WERI-Rb-1 (cell line): ENCODE data around the gene DNAH10.

Source experiments
- DNase-seq: peaks from one replicate; pipeline ENCODE4 v3.0.0-alpha.2; 2020
- H3K27ac ChIP-seq: fragments of 250-450 bp; sonication (Bioruptor Pico); 2 replicates; pipeline ENCODE4 v1.5.1; 2020; ENCODE audit warnings: mild to moderate bottlenecking, moderate library complexity
- H3K27me3 ChIP-seq: fragments of 250-450 bp; sonication (Bioruptor Pico); 2 replicates; pipeline ENCODE4 v1.5.1; 2021; ENCODE audit warnings: mild to moderate bottlenecking, low read depth, moderate library complexity; ENCODE audit not compliant: insufficient read depth, severe bottlenecking
- H3K36me3 ChIP-seq: fragments of 250-450 bp; sonication (Bioruptor Pico); 2 replicates; pipeline ENCODE4 v1.5.1; 2020; ENCODE audit warnings: mild to moderate bottlenecking, moderate library complexity
- H3K4me3 ChIP-seq: 2 replicates; pipeline ENCODE4 v1.5.1; 2011; ENCODE audit warnings: low read depth, mild to moderate bottlenecking, control low read depth, low read length
- H3K9me3 ChIP-seq: fragments of 250-450 bp; sonication (Bioruptor Pico); 2 replicates; pipeline ENCODE4 v1.5.1; 2021; ENCODE audit warnings: mild to moderate bottlenecking, moderate library complexity; ENCODE audit not compliant: severe bottlenecking
- TF ChIP-seq, protein P1 (sequence below): IDR thresholded peaks from 2 replicates; pipeline ENCODE4 v1.5.1; 2011; ENCODE audit warnings: low read depth, mild to moderate bottlenecking, control low read depth, inconsistent platforms, low read length

Gene DNAH10

DNA sequence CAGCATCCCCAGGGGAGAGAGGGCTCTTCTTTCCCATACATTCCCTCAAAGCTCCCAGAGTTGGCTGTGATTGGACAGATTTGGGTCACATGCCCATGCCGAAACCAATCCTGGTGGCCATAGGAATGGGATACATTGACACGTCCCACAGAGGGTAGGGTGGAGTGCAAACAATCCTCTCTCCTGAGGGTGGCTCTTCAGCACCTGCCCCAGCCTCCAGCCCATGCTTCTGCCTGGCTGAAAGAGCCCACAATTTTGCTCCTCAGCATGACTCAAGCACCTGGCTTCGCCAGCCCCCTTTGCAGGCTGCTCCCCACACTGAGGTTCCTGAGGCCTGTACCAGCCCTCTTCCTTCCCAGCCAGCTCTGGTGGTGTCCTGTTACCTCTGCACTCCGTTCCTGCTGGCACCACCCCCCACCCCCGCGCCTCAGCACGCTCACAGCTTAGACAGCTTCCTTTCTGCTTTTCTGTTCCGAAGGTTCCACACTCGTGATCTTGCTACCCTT is 138.8 kb downstream of the DNAH10 start:
- Histone ChIP-seq H3K4me3 (no peak overlapping the region), H3K36me3 (no peaks in the 10 kb centered on the region), H3K27ac (no peak overlapping the region), H3K27me3 (no peaks in the 10 kb centered on the region), H3K9me3 (no peaks in the 10 kb centered on the region)
- TF ChIP-seq, protein P1, sequence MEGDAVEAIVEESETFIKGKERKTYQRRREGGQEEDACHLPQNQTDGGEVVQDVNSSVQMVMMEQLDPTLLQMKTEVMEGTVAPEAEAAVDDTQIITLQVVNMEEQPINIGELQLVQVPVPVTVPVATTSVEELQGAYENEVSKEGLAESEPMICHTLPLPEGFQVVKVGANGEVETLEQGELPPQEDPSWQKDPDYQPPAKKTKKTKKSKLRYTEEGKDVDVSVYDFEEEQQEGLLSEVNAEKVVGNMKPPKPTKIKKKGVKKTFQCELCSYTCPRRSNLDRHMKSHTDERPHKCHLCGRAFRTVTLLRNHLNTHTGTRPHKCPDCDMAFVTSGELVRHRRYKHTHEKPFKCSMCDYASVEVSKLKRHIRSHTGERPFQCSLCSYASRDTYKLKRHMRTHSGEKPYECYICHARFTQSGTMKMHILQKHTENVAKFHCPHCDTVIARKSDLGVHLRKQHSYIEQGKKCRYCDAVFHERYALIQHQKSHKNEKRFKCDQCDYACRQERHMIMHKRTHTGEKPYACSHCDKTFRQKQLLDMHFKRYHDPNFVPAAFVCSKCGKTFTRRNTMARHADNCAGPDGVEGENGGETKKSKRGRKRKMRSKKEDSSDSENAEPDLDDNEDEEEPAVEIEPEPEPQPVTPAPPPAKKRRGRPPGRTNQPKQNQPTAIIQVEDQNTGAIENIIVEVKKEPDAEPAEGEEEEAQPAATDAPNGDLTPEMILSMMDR, result 0 out of 2 replicates have a peak, but pooled peaks have one; percentile 3
- DNase-seq, result no peak

DNA sequence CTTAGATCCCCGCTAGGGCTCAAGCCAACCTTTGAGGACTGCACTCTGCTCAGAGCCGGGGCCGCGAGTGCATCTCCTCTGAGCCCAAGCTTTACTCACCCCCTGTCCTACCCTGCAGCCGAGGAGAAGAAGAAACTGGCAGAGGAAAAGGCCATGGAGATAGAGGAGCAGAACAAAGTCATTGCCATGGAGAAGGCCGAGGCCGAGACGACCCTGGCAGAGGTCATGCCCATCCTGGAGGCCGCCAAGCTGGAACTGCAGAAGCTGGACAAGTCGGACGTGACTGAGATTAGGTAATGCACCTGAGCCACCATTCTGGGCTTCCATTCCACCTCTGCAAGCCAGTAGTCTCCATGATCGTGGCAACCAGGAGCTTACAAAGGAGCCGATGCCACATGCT is 140.7 kb downstream of the DNAH10 start:
- H3K9me3 ChIP-seq, result no peaks in the 10 kb centered on the region
- H3K4me3 ChIP-seq, result no peak overlapping the region
- no peak for DNase-seq
- H3K27me3 ChIP-seq, result no peaks in the 10 kb centered on the region
- no peak overlapping the region for H3K27ac ChIP-seq
- TF ChIP-seq, protein P1, result no peak
- no peaks in the 10 kb centered on the region for H3K36me3 ChIP-seq

DNA sequence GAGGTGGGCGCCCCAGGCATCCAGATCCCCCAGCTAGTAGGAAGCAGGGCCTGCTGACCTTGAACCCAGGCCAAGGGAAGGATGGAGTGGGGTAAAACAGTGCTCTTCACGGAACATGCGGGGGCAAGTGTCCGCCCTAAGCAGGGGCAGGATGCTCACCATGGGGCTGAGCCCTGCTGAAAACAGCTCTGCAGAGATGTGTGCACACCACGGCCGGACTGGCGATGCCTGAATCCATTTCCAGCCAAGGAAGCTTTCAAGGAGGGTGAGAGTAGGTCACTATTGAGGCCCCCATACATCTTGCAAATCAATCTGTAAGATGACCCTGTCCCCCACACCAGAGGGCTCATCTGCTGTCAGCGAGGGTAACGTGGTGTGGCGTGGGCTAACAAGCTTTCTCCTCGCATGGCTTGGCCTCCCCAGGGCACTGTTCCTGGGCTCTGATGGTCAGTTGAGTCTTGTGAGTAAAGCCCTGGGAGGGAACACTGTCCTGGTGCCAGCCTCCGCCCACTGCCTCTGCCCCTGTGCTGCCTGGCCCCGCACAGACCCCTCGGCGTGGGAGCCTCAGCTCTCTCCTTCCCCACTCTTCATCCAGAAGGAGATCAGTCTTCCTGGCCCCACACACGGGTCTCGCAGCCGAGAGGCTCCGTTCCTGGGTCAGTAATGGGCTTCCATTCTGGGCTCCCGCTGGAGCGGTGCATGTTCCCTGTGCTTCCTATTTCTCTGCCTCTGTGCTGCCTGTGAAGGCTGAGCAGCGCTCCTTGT is 141.4 kb downstream of the DNAH10 start:
- no peak overlapping the region for H3K27ac ChIP-seq
- H3K36me3 ChIP-seq, result no peaks in the 10 kb centered on the region
- TF ChIP-seq, protein P1, result no peak
- no peaks in the 10 kb centered on the region for H3K9me3 ChIP-seq
- no peak overlapping the region for H3K4me3 ChIP-seq
- DNase-seq, result no peak
- no peaks in the 10 kb centered on the region for H3K27me3 ChIP-seq

DNA sequence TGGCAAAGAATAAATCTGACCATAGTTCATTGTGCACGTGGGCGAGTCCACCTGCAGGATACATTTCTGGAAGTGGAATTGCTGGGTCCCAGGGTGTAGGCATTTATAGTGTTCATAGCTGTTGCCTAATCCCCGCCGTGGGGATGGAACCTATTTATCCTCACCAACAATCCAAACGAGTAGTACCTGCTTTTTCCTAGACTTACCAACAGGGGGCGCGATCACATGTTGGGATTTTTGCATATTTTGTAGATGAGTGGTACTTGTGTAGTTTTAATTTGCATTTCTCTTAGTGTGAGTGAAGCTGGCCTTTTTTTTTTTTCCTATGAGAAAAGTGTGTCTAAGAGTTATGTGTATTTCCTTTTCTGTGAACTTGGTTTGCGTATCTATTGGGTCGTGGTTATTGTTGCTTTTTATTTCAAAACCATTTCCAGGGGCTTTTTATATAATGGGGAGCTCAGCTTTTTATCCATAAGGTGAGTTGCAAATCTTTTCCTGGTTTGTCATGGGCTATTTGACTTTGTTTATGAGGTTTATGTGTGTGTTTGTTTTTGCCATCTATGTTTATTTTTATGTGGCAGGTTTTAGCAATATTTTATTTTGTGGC is 143.3 kb downstream of the DNAH10 start:
- no peaks in the 10 kb centered on the region for H3K9me3 ChIP-seq
- TF ChIP-seq, protein P1, result peak; percentile 55
- H3K36me3 ChIP-seq, result no peaks in the 10 kb centered on the region
- DNase-seq, result peak; percentile 57
- H3K27ac ChIP-seq, result no peak overlapping the region
- no peaks in the 10 kb centered on the region for H3K27me3 ChIP-seq
- no peak overlapping the region for H3K4me3 ChIP-seq

DNA sequence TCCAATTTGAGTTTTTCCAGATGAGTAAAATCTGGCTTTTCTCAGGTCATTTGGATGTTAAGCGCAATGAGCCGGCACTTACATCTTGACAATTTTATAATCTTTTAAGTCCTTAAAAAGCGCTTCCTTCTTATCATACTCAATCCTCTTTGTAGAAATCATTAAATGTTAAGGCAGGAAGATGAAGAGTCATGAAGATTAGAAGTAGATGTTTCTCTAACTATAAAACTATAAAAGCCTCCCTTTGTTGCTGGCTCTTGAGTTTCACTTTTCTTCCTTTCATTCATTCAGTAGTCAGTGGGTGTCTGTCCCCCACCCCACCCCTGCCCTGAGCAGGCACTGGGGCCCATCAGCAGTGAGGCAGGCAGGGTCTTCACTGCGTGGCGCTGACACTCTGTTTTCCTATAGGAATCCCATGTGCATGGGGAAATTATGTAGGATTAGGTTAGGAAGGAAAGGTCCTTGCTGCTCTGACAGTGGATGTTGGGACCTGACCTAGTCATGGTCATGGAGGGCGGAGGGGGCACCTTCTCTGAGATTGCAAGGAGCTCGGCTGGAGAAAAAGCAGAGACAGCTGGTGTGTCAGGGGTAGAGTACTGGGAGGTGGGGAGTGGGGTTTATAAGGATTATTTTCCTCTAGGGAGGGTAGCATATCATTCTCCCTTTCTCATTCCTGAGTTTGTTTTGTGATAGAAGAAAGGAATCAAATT is 144.8 kb downstream of the DNAH10 start:
- TF ChIP-seq, protein P1, result no peak
- H3K9me3 ChIP-seq, result no peaks in the 10 kb centered on the region
- no peaks in the 10 kb centered on the region for H3K27me3 ChIP-seq
- H3K4me3 ChIP-seq, result peak overlapping the region; percentile 11
- peak; percentile 82 for DNase-seq
- peak overlapping the region; percentile 70 for H3K27ac ChIP-seq
- H3K36me3 ChIP-seq, result no peaks in the 10 kb centered on the region
